22Rv1 (cell line): ENCODE measurements around the gene COLQ.

Source experiments
- H3K27ac ChIP-seq: fragments of 450-650 bp; 2 replicates; pipeline ENCODE4 v1.5.1; 2017
- CTCF ChIP-seq: fragments of 450-650 bp; IDR thresholded peaks from 2 replicates; pipeline ENCODE4 v1.5.1; 2017; ENCODE audit warnings: mild to moderate bottlenecking
- ZFX ChIP-seq: fragments of 450-650 bp; IDR thresholded peaks from 2 replicates; pipeline ENCODE4 v1.6.1; 2017; ENCODE audit warnings: antibody characterized with exemption, borderline replicate concordance

Gene COLQ

DNA sequence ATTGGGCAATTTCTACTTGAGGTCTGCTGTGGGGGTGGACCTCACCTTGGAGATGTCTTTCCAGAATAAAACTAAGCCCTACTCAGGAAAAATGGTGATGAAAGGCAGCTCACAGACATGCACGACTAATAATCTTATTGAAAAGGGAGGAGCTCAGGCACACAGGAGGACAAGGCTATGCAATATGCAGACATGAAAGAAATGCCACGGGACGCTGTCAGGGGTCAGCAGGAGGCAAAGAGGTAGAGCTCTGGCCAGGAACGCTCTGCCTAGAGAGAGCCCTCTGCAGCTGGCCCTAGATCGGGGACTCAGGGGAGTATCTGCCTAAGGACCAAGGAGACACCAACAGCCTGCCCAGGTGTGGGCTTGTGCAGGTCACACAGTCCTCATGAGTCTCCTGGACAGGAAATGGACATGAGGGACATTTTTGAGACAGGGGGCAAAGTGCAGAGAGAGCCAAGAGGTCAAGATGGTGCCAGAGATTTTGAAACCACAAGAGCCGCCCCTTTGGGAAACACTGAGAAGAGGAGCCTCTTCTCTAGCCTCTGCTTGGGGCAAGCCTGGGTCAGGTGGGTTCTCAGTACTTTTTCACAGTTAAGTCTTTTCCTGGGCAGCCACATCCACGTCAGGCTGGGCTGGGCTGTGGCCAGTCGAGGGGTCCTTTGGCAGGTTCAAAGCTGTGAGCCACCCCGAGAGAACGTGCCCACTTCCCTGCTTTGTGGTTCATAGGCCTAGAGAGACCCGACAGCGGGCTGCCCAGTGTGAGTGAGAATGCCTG, 70.9 kb downstream of the COLQ start:
- no peak overlapping the region for H3K27ac ChIP-seq
- no peak for TF ChIP-seq CTCF
- TF ChIP-seq ZFX: no peak

DNA sequence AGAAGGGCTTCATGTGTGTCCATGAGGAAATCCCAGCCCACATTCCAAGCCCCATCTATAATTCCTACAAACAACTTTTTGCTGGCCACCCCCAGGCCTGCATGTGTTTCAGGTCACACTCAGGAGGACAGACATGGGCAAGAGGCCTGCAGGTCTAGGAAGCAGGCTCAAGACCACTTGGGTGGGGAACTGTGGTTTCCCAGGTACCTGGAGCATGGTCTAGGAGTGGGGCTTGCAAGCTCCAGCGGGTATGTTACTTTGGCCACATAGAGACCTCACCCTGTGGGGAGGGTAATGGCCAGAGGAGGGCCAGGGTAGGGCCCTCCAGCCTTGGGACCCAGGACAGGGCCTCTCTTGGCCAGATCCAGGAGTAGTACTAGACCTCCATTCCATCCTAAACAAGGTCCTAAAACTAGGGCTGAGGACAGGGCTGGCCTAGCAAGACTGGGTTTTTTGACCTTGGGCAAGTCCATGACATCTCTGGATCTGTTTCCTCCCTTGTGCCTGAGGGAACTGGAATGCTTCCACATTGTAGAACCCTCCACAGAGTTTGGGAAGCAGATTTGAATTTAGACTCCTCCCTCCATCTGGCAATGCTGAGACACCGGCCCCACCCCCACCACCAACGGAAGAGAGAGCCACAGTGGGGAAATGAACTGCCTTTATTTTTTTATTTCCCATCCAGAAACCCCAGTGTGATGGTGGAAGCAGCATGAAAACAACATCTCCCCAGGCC, 71.8 kb downstream of the COLQ start:
- TF ChIP-seq ZFX: no peak
- no peak for TF ChIP-seq CTCF
- no peak overlapping the region for H3K27ac ChIP-seq

GRCh38 chr3:15443826-15444524, 77.5 kb downstream of the COLQ start:
- no peak overlapping the region for H3K27ac ChIP-seq
- no peak for TF ChIP-seq ZFX
- no peak for TF ChIP-seq CTCF

DNA sequence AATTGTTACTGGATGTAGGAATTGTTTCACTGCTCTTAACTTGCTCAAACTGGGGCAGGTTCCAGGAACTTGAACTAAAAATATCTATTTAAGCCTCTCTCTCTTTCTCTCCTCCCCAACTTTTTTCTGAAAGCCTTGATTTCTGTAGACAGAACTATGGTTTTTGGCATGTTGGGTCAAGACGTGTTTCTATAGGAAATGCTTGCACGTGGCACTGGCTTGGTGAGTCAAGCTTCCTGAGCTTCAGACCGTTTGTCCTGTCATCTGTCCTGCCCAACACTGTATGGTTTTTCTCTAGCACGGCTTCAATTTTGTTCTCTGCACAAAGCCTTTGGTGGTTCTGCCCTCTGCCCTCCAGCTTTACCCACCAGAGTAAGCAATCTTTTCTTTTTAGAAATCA, 80.6 kb downstream of the COLQ start:
- H3K27ac ChIP-seq: no peak overlapping the region
- TF ChIP-seq ZFX (no peak), CTCF (no peak)

DNA sequence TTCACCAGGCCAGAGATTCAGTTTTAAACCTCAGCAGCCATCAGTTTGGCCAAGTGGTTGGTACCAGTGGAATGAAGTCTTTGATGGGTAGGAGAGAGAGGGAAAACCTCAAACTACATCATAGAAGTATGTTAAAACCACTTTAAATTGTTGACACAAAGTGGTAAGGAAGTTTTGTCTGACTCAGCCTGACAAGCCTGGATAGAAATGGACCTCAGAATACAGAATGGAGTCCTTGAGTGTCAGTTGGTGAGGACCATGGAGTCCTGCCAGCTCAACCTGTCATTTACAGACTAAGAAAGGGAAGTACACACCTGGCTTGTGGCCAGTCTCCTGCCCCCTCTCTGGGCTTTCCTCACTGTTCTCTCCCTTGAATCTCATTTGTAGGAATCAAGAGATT, 82.0 kb downstream of the COLQ start:
- H3K27ac ChIP-seq: no peak overlapping the region
- TF ChIP-seq CTCF: no peak
- no peak for TF ChIP-seq ZFX

- H3K27ac ChIP-seq: no peak overlapping the region
- TF ChIP-seq CTCF: no peak
- TF ChIP-seq ZFX: no peak
Measured at GRCh38 chr3:15438983-15439382, 82.5 kb downstream of the COLQ start.
